Activated T-helper 17 cell treated with anti-CD3 and anti-CD28 coated beads, Interleukin-2, amount 50 U/mL, for 72 hours (primary cell): ENCODE results near the gene CAVIN2. TPM values are rescaled to one million over a fixed set of nuclear protein-coding genes. Genes with fewer than 3 reads are reported as not detected.

Source experiments
- ATAC-seq: fragments of 150-1000 bp; cut with Tn5 transposase; replicated peaks from 2 replicates; pipeline ENCODE4 v1.10.0; 2021; ENCODE audit warnings: mild to moderate bottlenecking, moderate library complexity
- H3K27ac Mint-ChIP-seq: one replicate; pipeline ENCODE4 v1.8.0; 2022; ENCODE audit warnings: mixed read lengths
- H3K27me3 Mint-ChIP-seq: one replicate; pipeline ENCODE4 v1.8.0; 2022; ENCODE audit warnings: mixed read lengths
- H3K36me3 Mint-ChIP-seq: one replicate; pipeline ENCODE4 v1.8.0; 2022; ENCODE audit warnings: low read depth, mild to moderate bottlenecking, mixed read lengths
- H3K4me1 Mint-ChIP-seq: one replicate; pipeline ENCODE4 v1.8.0; 2022; ENCODE audit warnings: mixed read lengths
- H3K4me3 Mint-ChIP-seq: one replicate; pipeline ENCODE4 v1.8.0; 2022; ENCODE audit warnings: mild to moderate bottlenecking, mixed read lengths
- H3K9me3 Mint-ChIP-seq: one replicate; pipeline ENCODE4 v1.8.0; 2022; ENCODE audit warnings: mixed read lengths
- total RNA-seq, 2 donors: library from RNA; stranded (reverse); gene quantifications; one replicate each; pipeline ENCODE4 v1.2.3, GENCODE V29; 2022

Gene CAVIN2, protein sequence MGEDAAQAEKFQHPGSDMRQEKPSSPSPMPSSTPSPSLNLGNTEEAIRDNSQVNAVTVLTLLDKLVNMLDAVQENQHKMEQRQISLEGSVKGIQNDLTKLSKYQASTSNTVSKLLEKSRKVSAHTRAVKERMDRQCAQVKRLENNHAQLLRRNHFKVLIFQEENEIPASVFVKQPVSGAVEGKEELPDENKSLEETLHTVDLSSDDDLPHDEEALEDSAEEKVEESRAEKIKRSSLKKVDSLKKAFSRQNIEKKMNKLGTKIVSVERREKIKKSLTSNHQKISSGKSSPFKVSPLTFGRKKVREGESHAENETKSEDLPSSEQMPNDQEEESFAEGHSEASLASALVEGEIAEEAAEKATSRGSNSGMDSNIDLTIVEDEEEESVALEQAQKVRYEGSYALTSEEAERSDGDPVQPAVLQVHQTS
- under 1 TPM in 1 of 2 donors, not detected in 1; 0.15 TPM for total RNA-seq

DNA sequence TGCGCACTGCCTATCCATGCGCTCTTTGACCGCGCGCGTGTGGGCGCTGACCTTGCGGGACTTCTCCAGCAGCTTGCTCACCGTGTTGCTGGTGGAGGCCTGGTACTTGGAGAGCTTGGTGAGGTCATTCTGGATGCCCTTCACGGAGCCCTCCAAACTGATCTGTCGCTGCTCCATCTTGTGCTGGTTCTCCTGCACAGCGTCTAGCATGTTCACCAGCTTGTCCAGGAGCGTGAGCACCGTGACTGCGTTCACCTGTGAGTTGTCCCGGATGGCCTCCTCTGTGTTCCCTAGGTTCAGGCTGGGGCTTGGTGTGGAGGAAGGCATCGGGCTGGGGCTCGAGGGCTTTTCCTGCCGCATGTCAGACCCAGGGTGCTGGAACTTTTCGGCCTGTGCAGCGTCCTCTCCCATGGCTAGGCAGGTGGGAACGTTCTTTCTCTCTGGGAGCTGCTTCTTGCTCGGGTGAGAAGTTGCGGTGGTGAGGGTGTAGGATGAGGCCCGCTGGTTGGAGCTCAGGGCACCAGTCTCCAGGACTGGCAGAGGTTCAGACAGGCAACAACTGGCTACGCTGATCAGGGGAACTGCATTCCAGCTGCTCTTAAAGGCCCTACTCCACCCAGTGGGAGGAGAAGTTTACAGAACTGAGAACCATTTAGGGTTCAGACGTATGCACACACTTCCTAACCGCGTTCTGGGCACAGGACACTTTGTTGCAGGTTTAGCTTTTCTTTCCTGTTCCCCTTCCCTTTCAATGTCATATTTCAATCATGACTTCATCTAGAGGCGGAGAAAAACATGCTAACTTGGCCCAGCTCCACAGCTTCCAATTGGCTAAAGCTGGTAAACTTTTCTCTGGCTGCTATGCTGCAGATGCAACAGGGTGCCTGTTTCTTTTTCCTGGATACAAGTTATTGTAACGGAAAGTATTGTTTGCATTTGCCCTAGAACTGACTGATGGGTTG is at the start of gene CAVIN2:
CAVIN2 (minus strand) TSS at position 574 of the 962 bp plus-strand sequence; CDS start at position 411, 163 bp downstream.
- no peaks in the 10 kb centered on the region for H3K4me1 Mint-ChIP-seq
- H3K9me3 Mint-ChIP-seq: no peaks in the 10 kb centered on the region
- H3K36me3 Mint-ChIP-seq: no peaks in the 10 kb centered on the region
- H3K4me3 Mint-ChIP-seq: no peak within 1 kb of the TSS
- H3K27ac Mint-ChIP-seq: no peak within 1 kb of the TSS
- no peak for ATAC-seq
- H3K27me3 Mint-ChIP-seq: peaks cover 40% of the 10 kb centered on the region

DNA sequence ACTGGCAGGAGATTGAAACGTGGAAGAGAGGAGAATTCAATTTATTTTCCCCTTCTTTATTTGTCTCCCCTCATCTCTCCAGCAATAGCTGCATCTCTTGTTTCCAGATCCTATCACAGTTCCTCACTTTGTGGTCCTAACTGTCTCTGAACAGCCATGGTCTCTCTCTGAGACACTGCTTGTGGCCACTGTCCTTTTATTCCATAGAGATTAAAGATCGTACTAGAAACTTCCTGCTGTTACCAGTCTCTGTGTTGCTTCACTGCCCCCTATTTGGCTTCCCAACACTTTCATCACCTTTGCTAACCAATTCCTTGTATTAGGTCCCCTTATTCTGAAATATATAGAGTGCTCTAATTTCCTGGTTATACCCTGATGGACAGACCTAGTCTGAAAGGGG is 48.9 kb upstream of the CAVIN2 start:
- Mint-ChIP-seq H3K4me3 (no peak overlapping the region), H3K4me1 (no peaks in the 10 kb centered on the region), H3K9me3 (no peaks in the 10 kb centered on the region), H3K27me3 (peaks cover 19% of the 10 kb centered on the region), H3K36me3 (no peaks in the 10 kb centered on the region), H3K27ac (no peak overlapping the region)
- ATAC-seq: no peak

DNA sequence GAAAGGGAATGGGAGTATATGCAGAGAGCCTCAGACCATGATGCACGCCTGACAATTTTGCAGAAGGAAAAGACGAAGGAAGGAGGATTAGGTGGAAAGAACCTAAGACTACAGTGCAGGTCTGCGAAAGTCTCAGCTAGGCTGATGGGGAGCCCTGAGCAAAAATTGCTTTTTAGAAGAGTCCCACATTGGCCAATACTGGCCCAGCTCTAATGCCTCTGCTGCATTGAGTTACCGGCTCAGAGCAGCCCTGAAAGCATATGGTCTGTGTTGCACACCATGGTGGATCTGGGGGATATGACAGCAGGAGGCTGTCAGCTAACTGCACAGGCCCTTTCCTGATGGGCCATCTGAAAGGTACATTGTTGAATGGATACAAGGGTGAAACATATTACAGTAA is 48.3 kb upstream of the CAVIN2 start:
- H3K27me3 Mint-ChIP-seq: peaks cover 16% of the 10 kb centered on the region
- H3K9me3 Mint-ChIP-seq: no peaks in the 10 kb centered on the region
- no peaks in the 10 kb centered on the region for H3K4me1 Mint-ChIP-seq
- no peak overlapping the region for H3K27ac Mint-ChIP-seq
- no peak for ATAC-seq
- no peak overlapping the region for H3K4me3 Mint-ChIP-seq
- no peaks in the 10 kb centered on the region for H3K36me3 Mint-ChIP-seq

DNA sequence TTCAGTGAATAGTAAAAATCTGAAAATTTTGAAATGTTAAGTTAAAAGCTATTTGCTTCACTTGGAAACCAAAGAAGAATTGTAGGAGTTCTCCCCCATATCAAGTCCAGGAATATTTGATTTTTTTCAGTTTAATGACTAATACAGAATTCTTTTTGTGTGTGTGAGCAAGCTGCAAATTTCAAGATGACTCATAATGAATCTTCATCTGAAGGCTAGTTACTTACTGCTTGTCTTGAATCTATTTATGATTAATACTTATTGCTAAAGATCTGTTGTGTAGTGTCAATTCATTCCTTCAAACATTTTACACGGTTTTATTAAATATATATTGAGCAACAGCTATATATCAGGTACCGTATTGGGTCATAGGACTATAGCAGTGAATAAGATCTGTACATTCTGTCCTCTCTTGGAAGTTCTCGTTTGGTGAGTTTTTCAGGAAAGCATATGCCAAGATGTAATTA is 47.8 kb upstream of the CAVIN2 start:
- Mint-ChIP-seq H3K4me3 (no peak overlapping the region), H3K4me1 (no peaks in the 10 kb centered on the region), H3K27ac (no peak overlapping the region), H3K36me3 (no peaks in the 10 kb centered on the region), H3K9me3 (no peaks in the 10 kb centered on the region), H3K27me3 (peaks cover 19% of the 10 kb centered on the region)
- ATAC-seq: peak; percentile 35

DNA sequence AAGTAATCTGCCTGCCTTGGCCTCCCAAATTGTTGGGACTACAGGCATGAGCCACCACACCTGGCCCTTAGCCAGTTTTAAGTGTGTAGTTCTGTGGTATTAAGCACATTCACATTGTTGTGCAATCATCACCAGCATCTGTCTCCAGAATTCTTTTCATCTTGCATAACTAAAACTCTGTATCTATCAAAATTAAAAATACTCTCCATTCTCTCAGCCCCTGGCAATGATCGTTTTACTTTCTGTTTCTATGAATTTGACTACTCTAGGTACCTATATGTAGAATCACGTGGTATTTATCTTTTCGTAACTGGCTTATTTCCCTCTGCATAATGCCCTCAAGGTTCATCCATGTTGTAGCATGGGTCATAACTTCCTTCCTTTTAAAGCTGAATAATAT is 45.5 kb upstream of the CAVIN2 start:
- H3K4me1 Mint-ChIP-seq: no peaks in the 10 kb centered on the region
- H3K36me3 Mint-ChIP-seq: no peaks in the 10 kb centered on the region
- no peak for ATAC-seq
- no peak overlapping the region for H3K4me3 Mint-ChIP-seq
- peaks cover 14% of the 10 kb centered on the region for H3K27me3 Mint-ChIP-seq
- no peaks in the 10 kb centered on the region for H3K9me3 Mint-ChIP-seq
- no peak overlapping the region for H3K27ac Mint-ChIP-seq

DNA sequence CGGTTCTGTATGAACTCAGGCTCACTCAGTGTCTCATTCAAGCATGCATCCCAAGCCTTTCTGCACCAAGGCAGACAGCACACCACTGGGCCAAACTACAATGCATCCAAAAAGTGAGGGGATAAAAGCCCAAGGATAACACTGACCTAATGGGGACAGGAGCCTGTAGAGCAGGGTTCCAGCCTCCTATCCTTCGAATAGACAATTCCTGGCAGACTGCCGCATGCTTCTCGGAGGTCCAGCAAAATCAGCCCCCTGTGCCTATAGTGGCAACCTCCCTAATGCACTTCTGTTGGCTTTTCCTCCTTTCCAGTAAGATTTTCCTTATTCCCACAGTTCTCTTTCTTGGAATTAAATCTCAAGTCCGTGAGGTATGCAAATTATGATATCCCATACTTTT is 44.8 kb upstream of the CAVIN2 start:
- peaks cover 14% of the 10 kb centered on the region for H3K27me3 Mint-ChIP-seq
- no peak overlapping the region for H3K27ac Mint-ChIP-seq
- H3K36me3 Mint-ChIP-seq: no peaks in the 10 kb centered on the region
- ATAC-seq: no peak
- no peaks in the 10 kb centered on the region for H3K4me1 Mint-ChIP-seq
- no peaks in the 10 kb centered on the region for H3K9me3 Mint-ChIP-seq
- H3K4me3 Mint-ChIP-seq: no peak overlapping the region

DNA sequence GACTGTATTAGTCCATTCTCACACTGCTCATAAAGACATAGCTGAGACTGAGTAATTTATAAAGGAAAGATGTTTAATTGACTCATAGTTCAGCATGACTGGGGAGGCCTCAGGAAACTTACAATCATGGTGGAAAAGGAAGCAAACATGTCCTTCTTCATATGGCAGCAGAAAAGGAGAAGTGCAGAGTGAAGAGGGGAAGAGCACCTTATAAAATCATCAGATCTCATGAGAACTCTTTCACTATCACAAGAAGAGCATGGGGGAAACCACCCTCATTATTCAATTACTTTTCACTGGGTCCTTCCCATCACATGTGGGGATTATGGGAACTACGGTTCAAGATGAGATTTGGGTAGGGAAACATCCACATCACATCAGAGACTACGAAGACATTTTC is 43.0 kb upstream of the CAVIN2 start:
- Mint-ChIP-seq H3K4me1 (no peaks in the 10 kb centered on the region), H3K27me3 (peaks cover 14% of the 10 kb centered on the region), H3K9me3 (no peaks in the 10 kb centered on the region), H3K36me3 (no peaks in the 10 kb centered on the region), H3K27ac (no peak overlapping the region), H3K4me3 (no peak overlapping the region)
- no peak for ATAC-seq

DNA sequence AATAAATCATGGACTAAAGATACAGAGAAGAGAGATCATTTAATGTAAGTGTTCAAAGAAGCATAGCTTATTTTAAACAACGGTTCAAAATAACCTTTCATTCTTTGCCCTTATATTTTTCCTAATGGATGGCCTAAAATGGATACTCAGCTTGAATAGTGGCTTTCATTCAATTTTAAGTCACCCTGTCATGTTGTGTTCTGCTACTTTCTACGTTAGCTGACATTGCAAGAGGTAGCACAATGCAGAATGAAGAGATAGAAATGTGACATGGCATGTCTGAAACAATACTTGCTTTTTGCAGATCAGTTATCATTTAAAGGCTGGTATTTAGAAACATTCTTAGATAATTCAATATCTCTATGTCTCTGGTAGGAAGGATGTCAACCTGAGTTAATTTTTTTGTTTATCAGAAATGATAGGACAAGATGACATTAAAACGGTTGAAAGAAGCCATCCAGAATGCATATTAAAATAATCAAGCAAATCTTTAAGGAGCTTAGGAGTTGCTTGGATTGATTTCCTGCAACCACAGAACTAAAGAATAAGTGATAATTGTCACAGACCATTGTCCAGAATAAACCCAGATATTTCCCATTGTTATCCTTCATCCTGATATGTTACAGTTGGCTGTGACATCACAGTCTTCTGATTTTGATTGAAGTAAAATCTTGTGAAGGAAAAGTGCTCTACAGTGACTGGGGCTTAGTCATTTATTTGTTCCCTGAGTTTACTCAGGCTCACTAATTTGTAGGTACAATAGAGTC is 41.7 kb upstream of the CAVIN2 start:
- H3K9me3 Mint-ChIP-seq: no peaks in the 10 kb centered on the region
- no peak for ATAC-seq
- H3K27me3 Mint-ChIP-seq: peaks cover 14% of the 10 kb centered on the region
- no peaks in the 10 kb centered on the region for H3K4me1 Mint-ChIP-seq
- H3K27ac Mint-ChIP-seq: no peak overlapping the region
- no peaks in the 10 kb centered on the region for H3K36me3 Mint-ChIP-seq
- H3K4me3 Mint-ChIP-seq: no peak overlapping the region

DNA sequence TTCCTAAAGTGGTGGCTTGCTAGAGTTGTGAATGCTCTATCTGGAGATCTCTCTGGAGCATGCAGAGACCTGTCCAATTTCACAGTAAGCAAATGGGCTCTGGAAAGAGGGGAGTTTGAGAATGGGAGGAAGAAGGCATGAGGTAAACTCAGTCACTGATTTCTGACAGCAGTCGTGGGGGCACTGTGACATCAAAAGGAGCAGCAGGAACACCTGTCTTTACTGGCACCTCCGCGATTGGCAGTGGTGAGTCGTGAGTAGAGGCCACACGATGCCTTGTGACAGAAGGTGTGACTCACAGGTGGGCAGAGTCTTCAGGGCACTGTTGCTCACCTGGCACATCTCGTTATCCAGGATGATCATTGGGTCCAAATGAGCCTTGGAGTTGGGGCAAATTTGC is 38.8 kb upstream of the CAVIN2 start:
- H3K4me3 Mint-ChIP-seq: no peak overlapping the region
- ATAC-seq: no peak
- H3K36me3 Mint-ChIP-seq: no peaks in the 10 kb centered on the region
- peaks cover 4% of the 10 kb centered on the region for H3K27me3 Mint-ChIP-seq
- H3K4me1 Mint-ChIP-seq: no peaks in the 10 kb centered on the region
- no peak overlapping the region for H3K27ac Mint-ChIP-seq
- no peaks in the 10 kb centered on the region for H3K9me3 Mint-ChIP-seq

DNA sequence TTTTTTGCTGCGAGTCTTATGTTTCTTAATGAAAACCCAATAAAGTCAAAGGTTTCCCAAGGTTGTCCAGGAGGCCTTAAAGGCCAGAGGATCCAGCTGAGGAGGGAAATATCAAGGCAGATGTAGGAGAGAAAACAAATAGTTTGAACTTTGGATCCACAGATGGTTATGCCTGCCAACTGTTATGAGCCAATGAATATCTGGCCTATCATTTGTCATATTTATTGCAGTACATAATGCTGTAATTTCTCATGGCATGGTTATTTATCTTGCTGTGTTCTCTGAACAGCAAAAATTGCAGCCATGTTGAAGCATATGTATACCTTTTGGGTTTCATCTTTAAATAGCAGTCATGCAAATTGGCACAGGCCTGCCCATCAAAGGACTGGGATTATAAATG is 38.2 kb upstream of the CAVIN2 start:
- H3K9me3 Mint-ChIP-seq: no peaks in the 10 kb centered on the region
- H3K27ac Mint-ChIP-seq: no peak overlapping the region
- H3K36me3 Mint-ChIP-seq: no peaks in the 10 kb centered on the region
- ATAC-seq: no peak
- peaks cover 8% of the 10 kb centered on the region for H3K27me3 Mint-ChIP-seq
- no peak overlapping the region for H3K4me3 Mint-ChIP-seq
- H3K4me1 Mint-ChIP-seq: no peaks in the 10 kb centered on the region

DNA sequence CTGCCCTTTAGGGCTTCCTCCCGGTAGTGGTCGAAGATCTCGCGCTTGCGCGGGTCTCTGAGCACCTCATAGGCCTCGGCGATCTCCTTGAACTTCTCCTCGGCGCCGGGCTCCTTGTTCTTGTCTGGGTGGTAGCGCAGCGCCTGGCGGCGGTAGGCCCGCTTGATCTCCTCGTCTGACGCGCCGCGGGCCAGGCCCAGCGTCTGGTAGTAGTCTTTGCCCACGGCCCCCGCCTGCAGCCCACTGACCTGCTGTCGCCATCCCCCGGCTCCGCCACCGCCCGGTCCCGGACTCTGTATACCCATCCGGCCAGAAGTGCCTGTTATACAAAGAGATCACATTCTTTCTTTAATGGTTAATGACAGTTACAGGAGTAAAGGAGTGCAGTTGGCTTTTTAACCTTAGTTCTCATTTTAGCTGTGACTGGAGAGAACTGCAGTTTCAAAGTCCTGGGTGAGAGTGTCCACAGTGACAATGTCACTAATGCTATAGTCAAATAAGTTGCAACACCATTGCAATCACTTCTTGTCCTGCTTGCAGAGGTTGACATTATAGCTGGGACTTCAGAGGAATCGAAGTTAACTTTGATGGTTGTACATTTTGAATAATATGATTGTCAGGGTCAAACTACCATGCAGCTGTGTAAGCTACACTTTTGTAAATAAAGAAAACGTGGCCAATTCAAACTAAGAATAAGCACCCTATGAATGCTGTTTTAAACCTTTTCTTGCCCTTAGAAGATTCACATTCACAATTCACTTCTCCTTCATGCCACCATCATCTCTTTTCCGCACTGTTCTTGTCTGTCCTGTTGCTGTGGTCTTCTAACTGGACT is 35.3 kb upstream of the CAVIN2 start:
- Mint-ChIP-seq H3K27me3 (peaks cover 7% of the 10 kb centered on the region), H3K9me3 (no peaks in the 10 kb centered on the region), H3K4me3 (no peak overlapping the region), H3K27ac (no peak overlapping the region), H3K4me1 (no peaks in the 10 kb centered on the region), H3K36me3 (no peaks in the 10 kb centered on the region)
- no peak for ATAC-seq

DNA sequence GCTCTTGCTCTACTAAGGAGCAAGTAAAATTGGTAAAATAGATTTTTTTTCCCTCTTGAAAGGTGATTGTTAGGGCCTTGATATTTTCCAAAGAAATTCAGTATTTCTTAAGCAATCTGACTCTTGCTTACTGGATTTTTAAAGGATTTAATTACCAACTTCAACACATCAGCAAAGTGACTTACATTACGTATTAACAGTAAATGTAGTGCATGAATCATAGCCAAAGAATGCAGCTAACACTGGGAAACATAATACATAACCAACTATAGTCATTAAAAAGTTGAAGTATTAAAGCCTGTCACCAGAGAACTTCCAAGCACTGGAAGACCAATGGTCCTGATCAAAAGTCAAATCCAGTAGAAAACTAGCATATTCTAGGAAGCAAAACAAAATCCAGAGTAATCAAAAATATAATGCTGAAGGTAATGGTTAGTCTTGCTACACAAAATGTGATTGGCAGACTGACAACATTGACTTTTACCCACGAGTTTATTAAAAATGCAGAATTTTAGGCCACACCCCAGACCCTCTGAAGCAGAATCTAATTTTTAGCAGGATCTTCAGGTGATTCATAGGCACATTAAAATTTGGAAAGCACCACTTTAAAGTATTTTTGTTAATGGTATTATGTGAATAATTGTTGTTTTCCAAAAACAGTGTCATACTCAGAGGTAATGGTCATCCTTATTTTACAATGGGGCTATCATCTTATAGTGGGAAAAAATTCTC is 31.8 kb upstream of the CAVIN2 start:
- H3K4me1 Mint-ChIP-seq: no peaks in the 10 kb centered on the region
- peaks cover 21% of the 10 kb centered on the region for H3K27me3 Mint-ChIP-seq
- H3K36me3 Mint-ChIP-seq: no peaks in the 10 kb centered on the region
- H3K4me3 Mint-ChIP-seq: no peak overlapping the region
- H3K27ac Mint-ChIP-seq: no peak overlapping the region
- H3K9me3 Mint-ChIP-seq: no peaks in the 10 kb centered on the region
- no peak for ATAC-seq

DNA sequence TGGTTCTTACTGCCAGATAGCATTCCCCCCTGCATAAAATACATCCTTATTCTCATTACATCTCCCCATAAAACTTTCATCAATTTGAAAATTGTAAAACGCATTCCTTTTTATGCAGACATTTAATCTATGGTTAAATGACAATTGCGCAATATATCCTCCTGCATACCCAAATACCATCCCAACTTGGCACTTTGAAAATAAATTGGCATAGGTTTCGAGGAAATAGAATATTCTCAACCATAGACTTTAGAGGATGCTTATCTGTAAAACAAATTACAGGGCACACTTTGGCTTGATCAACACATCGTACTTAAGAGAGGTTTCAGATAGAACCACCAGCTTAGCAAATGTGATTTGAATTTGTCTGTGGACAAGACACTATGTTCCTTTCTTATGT is 31.0 kb upstream of the CAVIN2 start:
- no peak overlapping the region for H3K27ac Mint-ChIP-seq
- no peak for ATAC-seq
- no peak overlapping the region for H3K4me3 Mint-ChIP-seq
- H3K4me1 Mint-ChIP-seq: no peaks in the 10 kb centered on the region
- peaks cover 21% of the 10 kb centered on the region for H3K27me3 Mint-ChIP-seq
- no peaks in the 10 kb centered on the region for H3K9me3 Mint-ChIP-seq
- no peaks in the 10 kb centered on the region for H3K36me3 Mint-ChIP-seq
